IMR-90 (cell line): ENCODE data around the gene GPR179.
"Not testable (repeated sequence)": the region's sequence is repeated elsewhere in the genome, so short reads cannot be mapped to it uniquely, and the experiment has no call there.

Source experiments
- BHLHE40 ChIP-seq: fragments of 150-350 bp; IDR thresholded peaks from 2 replicates; pipeline ENCODE4 v1.6.1; 2016; ENCODE audit warnings: mild to moderate bottlenecking, low read depth, low read length
- CEBPB ChIP-seq: IDR thresholded peaks from 2 replicates; pipeline ENCODE4 v1.6.1; 2012; ENCODE audit warnings: low read depth, low read length, improper control_type of control experiment
- MAFK ChIP-seq: IDR thresholded peaks from 2 replicates; pipeline ENCODE4 v1.6.1; 2012; ENCODE audit warnings: low read depth, low read length, improper control_type of control experiment
- POLR2A ChIP-seq: IDR thresholded peaks from 2 replicates; pipeline ENCODE4 v1.6.1; 2012; ENCODE audit warnings: mild to moderate bottlenecking, low read depth, low read length
- RAD21 ChIP-seq: IDR thresholded peaks from 2 replicates; pipeline ENCODE4 v1.6.1; 2012; ENCODE audit warnings: low read length, improper control_type of control experiment
- RCOR1 ChIP-seq: IDR thresholded peaks from 2 replicates; pipeline ENCODE4 v1.6.1; 2012; ENCODE audit warnings: mild to moderate bottlenecking, low read length, improper control_type of control experiment; ENCODE audit not compliant: insufficient replicate concordance
- SMC3 ChIP-seq: fragments of 150-350 bp; IDR thresholded peaks from 2 replicates; pipeline ENCODE4 v1.6.1; 2016; ENCODE audit warnings: low read depth, mild to moderate bottlenecking, antibody characterized with exemption, low read length, moderate library complexity
- TF ChIP-seq, protein P1 (sequence below): fragments of 150-350 bp; IDR thresholded peaks from 2 replicates; pipeline ENCODE4 v1.6.1; 2017; ENCODE audit warnings: mild to moderate bottlenecking, antibody characterized with exemption, low read length, low read depth
- TF ChIP-seq, protein P2 (sequence below): conservative IDR thresholded peaks from 2 replicates; pipeline ENCODE4 v1.5.1; 2012; ENCODE audit warnings: mild to moderate bottlenecking, low read depth, low read length, improper control_type of control experiment
- TF ChIP-seq, protein P3 (sequence below): fragments of 150-350 bp; IDR thresholded peaks from 2 replicates; pipeline ENCODE4 v1.6.1; 2016; ENCODE audit warnings: low read depth, mild to moderate bottlenecking, low read length, moderate library complexity, borderline replicate concordance

DNA sequence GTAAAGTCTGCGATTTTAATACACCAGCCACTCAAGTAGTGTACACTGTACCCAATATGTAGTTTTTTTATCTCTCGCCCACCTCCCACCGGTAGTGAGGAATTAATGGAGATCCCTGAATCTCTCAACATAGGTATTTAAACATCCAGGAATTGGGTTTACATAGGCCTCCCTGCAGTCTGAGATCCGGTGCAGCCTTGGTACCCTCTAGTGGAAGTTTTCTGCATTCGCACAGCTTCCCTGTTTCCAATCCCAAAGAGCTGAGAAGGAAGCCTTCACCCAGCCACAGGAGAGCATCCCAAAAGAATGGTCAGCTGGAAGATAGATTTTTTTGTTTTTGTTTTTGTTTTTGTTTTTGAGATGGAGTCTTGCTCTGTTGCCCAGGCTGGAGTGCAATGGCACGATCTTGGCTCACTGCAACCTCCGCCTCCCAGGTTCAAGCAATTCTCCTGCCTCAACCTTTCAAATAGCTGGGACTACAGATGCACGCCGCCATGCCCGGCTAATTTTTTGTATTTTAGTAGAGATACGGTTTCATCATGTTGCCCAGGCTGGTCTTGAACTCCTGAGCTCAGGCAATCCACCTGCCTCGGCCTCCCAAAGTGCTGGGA lies 55.4 kb downstream of the GPR179 start:
- TF ChIP-seq, protein P1, sequence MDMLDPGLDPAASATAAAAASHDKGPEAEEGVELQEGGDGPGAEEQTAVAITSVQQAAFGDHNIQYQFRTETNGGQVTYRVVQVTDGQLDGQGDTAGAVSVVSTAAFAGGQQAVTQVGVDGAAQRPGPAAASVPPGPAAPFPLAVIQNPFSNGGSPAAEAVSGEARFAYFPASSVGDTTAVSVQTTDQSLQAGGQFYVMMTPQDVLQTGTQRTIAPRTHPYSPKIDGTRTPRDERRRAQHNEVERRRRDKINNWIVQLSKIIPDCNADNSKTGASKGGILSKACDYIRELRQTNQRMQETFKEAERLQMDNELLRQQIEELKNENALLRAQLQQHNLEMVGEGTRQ: not testable (repeated sequence)
- TF ChIP-seq, protein P2, sequence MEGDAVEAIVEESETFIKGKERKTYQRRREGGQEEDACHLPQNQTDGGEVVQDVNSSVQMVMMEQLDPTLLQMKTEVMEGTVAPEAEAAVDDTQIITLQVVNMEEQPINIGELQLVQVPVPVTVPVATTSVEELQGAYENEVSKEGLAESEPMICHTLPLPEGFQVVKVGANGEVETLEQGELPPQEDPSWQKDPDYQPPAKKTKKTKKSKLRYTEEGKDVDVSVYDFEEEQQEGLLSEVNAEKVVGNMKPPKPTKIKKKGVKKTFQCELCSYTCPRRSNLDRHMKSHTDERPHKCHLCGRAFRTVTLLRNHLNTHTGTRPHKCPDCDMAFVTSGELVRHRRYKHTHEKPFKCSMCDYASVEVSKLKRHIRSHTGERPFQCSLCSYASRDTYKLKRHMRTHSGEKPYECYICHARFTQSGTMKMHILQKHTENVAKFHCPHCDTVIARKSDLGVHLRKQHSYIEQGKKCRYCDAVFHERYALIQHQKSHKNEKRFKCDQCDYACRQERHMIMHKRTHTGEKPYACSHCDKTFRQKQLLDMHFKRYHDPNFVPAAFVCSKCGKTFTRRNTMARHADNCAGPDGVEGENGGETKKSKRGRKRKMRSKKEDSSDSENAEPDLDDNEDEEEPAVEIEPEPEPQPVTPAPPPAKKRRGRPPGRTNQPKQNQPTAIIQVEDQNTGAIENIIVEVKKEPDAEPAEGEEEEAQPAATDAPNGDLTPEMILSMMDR: peak; percentile 36
- TF ChIP-seq MAFK, POLR2A, SMC3, BHLHE40, CEBPB, RCOR1: not testable (repeated sequence)
- TF ChIP-seq, protein P3, sequence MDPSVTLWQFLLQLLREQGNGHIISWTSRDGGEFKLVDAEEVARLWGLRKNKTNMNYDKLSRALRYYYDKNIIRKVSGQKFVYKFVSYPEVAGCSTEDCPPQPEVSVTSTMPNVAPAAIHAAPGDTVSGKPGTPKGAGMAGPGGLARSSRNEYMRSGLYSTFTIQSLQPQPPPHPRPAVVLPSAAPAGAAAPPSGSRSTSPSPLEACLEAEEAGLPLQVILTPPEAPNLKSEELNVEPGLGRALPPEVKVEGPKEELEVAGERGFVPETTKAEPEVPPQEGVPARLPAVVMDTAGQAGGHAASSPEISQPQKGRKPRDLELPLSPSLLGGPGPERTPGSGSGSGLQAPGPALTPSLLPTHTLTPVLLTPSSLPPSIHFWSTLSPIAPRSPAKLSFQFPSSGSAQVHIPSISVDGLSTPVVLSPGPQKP: not testable (repeated sequence)
- TF ChIP-seq RAD21: peak; percentile 47
